GM23338 (cell line): ENCODE data around the gene EYA2.

ENCODE experiments used
- EZH2 ChIP-seq: fragments of 200-600 bp; sonication (generic); IDR thresholded peaks from one replicate; pipeline ENCODE4 v1.8.0; 2017; ENCODE audit warnings: antibody characterized with exemption, mild to moderate bottlenecking, low read depth; ENCODE audit not compliant: unreplicated experiment
- EZH2phosphoT487 ChIP-seq: fragments of 200-600 bp; sonication (generic); IDR thresholded peaks from one replicate; pipeline ENCODE4 v1.8.1; 2018; ENCODE audit warnings: antibody characterized with exemption; ENCODE audit not compliant: unreplicated experiment
- ZNF114 ChIP-seq: fragments of 250-450 bp; sonication (Bioruptor Pico); IDR thresholded peaks from 2 replicates; pipeline ENCODE4 v1.5.0; 2020; ENCODE audit warnings: mild to moderate bottlenecking, moderate library complexity
- TF ChIP-seq, protein P1 (sequence below), 2 experiments: fragments of 200-600 bp in 1 of 2; sonication (generic) in 1 of 2; conservative IDR thresholded peaks; 2 replicates each; pipeline versions ENCODE4 v1.5.1 to v1.6.1; 2016 to 2017; ENCODE audit warnings: antibody characterized with exemption in 2 of 2, low read depth in 2 of 2, mild to moderate bottlenecking in 2 of 2, moderate library complexity in 1 of 2
- TF ChIP-seq, protein P2 (sequence below): IDR thresholded peaks from one replicate; pipeline ENCODE4 v1.6.1; 2018; ENCODE audit warnings: antibody characterized with exemption; ENCODE audit not compliant: unreplicated experiment
- TF ChIP-seq, protein P3 (sequence below): IDR thresholded peaks from 2 replicates; pipeline ENCODE4 v1.6.1; 2016; ENCODE audit warnings: antibody characterized with exemption

DNA sequence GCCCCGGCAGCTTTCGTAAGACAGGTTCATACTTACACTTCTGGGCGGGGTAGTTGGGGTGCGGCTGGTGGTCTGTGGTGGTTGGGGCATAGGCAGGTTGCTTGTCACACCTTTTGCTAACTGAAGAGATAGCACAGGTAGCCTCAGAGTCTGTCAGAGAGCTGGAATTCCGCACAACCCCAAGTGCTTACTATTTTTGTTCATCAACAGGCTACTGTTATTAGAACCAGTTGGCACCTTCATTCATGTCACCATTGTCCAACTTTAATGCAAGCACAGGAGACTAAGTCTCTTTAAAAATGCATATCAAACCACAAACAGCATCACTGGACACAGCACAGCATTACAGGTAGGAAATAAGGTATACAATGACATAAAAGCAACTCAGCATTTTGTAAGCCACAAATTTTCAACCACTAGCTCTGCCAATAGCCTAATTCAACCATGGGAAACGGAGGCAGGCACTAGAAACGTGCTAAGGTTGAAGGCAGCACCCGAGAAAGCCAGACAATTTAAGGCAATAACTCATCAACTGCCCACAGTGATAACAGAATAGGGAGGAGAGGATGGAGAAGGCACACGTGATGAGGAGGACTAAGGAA, 318.1 kb downstream of the EYA2 start:
- TF ChIP-seq, protein P1, sequence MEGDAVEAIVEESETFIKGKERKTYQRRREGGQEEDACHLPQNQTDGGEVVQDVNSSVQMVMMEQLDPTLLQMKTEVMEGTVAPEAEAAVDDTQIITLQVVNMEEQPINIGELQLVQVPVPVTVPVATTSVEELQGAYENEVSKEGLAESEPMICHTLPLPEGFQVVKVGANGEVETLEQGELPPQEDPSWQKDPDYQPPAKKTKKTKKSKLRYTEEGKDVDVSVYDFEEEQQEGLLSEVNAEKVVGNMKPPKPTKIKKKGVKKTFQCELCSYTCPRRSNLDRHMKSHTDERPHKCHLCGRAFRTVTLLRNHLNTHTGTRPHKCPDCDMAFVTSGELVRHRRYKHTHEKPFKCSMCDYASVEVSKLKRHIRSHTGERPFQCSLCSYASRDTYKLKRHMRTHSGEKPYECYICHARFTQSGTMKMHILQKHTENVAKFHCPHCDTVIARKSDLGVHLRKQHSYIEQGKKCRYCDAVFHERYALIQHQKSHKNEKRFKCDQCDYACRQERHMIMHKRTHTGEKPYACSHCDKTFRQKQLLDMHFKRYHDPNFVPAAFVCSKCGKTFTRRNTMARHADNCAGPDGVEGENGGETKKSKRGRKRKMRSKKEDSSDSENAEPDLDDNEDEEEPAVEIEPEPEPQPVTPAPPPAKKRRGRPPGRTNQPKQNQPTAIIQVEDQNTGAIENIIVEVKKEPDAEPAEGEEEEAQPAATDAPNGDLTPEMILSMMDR (conservative IDR thresholded peaks at IDR 0.05; ENCODE audit: low read depth in 2 of 2) = no peak
- TF ChIP-seq EZH2 (no peak), EZH2phosphoT487 (no peak), ZNF114 (no peak)
- TF ChIP-seq, protein P2, sequence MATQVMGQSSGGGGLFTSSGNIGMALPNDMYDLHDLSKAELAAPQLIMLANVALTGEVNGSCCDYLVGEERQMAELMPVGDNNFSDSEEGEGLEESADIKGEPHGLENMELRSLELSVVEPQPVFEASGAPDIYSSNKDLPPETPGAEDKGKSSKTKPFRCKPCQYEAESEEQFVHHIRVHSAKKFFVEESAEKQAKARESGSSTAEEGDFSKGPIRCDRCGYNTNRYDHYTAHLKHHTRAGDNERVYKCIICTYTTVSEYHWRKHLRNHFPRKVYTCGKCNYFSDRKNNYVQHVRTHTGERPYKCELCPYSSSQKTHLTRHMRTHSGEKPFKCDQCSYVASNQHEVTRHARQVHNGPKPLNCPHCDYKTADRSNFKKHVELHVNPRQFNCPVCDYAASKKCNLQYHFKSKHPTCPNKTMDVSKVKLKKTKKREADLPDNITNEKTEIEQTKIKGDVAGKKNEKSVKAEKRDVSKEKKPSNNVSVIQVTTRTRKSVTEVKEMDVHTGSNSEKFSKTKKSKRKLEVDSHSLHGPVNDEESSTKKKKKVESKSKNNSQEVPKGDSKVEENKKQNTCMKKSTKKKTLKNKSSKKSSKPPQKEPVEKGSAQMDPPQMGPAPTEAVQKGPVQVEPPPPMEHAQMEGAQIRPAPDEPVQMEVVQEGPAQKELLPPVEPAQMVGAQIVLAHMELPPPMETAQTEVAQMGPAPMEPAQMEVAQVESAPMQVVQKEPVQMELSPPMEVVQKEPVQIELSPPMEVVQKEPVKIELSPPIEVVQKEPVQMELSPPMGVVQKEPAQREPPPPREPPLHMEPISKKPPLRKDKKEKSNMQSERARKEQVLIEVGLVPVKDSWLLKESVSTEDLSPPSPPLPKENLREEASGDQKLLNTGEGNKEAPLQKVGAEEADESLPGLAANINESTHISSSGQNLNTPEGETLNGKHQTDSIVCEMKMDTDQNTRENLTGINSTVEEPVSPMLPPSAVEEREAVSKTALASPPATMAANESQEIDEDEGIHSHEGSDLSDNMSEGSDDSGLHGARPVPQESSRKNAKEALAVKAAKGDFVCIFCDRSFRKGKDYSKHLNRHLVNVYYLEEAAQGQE = no peak
- TF ChIP-seq, protein P3, sequence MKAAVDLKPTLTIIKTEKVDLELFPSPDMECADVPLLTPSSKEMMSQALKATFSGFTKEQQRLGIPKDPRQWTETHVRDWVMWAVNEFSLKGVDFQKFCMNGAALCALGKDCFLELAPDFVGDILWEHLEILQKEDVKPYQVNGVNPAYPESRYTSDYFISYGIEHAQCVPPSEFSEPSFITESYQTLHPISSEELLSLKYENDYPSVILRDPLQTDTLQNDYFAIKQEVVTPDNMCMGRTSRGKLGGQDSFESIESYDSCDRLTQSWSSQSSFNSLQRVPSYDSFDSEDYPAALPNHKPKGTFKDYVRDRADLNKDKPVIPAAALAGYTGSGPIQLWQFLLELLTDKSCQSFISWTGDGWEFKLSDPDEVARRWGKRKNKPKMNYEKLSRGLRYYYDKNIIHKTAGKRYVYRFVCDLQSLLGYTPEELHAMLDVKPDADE = no peak
